Retinal pigment epithelial cell (primary cell): ENCODE data around the gene TRIM25.

Experiments
- DNase-seq: peaks from one replicate; pipeline ENCODE4 v3.0.0-alpha.2; 2010; ENCODE audit warnings: low read depth
- H3K4me3 ChIP-seq: 2 replicates; pipeline ENCODE4 v1.5.1; 2011; ENCODE audit warnings: mild to moderate bottlenecking, low read length, control low read depth, moderate library complexity
- CTCF ChIP-seq: conservative IDR thresholded peaks from 2 replicates; pipeline ENCODE4 v1.5.1; 2011; ENCODE audit warnings: low read depth, low read length, control low read depth, inconsistent platforms

TRIM25 gene

GRCh38 chr17:56913867-56914580 is at the start of gene TRIM25:
Gene TRIM25, minus strand, starts transcription at chr17:56914049. Its CDS starts 61 bp downstream, at chr17:56913988.
- no peak for TF ChIP-seq CTCF
- peak; percentile 28 for DNase-seq

GRCh38 chr17:56960596-56961538 is 47.0 kb upstream of the TRIM25 start, which contains the start of gene COIL:
Gene COIL, minus strand, starts transcription at chr17:56961050. Its CDS starts 31 bp downstream, at chr17:56961019.
- peak; percentile 98 for TF ChIP-seq CTCF
- peak within 1 kb of the TSS; percentile 88 for H3K4me3 ChIP-seq
- peak; percentile 68 for DNase-seq

More at GRCh38 chr17:56913867-56914580, at the start of gene TRIM25:
- peak within 1 kb of the TSS; percentile 85 for H3K4me3 ChIP-seq

- DNase-seq, result no peak
- no peak for TF ChIP-seq CTCF
- H3K4me3 ChIP-seq, result no peak overlapping the region
Observed at GRCh38 chr17:56956992-56957391, 43.1 kb upstream of the TRIM25 start.

- TF ChIP-seq CTCF, result no peak
- no peak for DNase-seq
- H3K4me3 ChIP-seq, result no peak overlapping the region
Observed at GRCh38 chr17:56949595-56949994, 35.7 kb upstream of the TRIM25 start.

GRCh38 chr17:56948491-56948890 is 34.6 kb upstream of the TRIM25 start:
- H3K4me3 ChIP-seq, result no peak overlapping the region
- no peak for TF ChIP-seq CTCF
- no peak for DNase-seq

GRCh38 chr17:56947741-56948140 is 33.9 kb upstream of the TRIM25 start:
- TF ChIP-seq CTCF, result no peak
- no peak for DNase-seq
- no peak overlapping the region for H3K4me3 ChIP-seq
